Breast epithelium (tissue), 4 donors: ENCODE results near the gene KLHL17. TPM values are rescaled to one million over a fixed set of nuclear protein-coding genes. Genes with fewer than 3 reads are reported as not detected.

ENCODE experiments used
- DNase-seq, 2 donors: peaks; one replicate each; pipeline ENCODE4 v3.0.0-alpha.2; 2019; ENCODE audit warnings: low spot score in 2 of 2
- H3K27ac ChIP-seq, 2 donors: fragments of 200-600 bp; sonication (generic) in 1 of 2; one replicate each; pipeline ENCODE4 v1.5.1; 2016 to 2019; ENCODE audit warnings: mild to moderate bottlenecking in 1 of 2
- H3K27me3 ChIP-seq, 2 donors: fragments of 200-600 bp; sonication (generic) in 1 of 2; one replicate each; pipeline versions ENCODE4 v1.5.1 to v1.6.0; 2017 to 2019; ENCODE audit warnings: control low read depth in 1 of 2, mild to moderate bottlenecking in 1 of 2
- H3K36me3 ChIP-seq: fragments of 200-600 bp; one replicate; pipeline ENCODE4 v1.5.1; 2019
- H3K4me1 ChIP-seq, 2 donors: fragments of 200-600 bp; sonication (generic); one replicate each; pipeline ENCODE4 v1.5.1; 2016 to 2019; ENCODE audit warnings: control low read depth in 1 of 2
- H3K4me3 ChIP-seq, 3 donors: fragments of 200-600 bp; sonication (generic); 1 replicate in 2 of 3; 2 replicates in 1 of 3; pipeline ENCODE4 v1.5.1; 2016 to 2019; ENCODE audit warnings: mild to moderate bottlenecking in 3 of 3, moderate library complexity in 2 of 3
- H3K9me3 ChIP-seq, 2 donors: fragments of 200-600 bp; sonication (generic) in 1 of 2; one replicate each; pipeline ENCODE4 v1.5.1; 2016 to 2019; ENCODE audit warnings: control low read depth in 1 of 2
- POLR2A ChIP-seq: fragments of 450-650 bp; IDR thresholded peaks from one replicate; pipeline ENCODE4 v1.6.1; 2016; ENCODE audit warnings: antibody characterized with exemption, mild to moderate bottlenecking, moderate library complexity
- POLR2AphosphoS5 ChIP-seq, 3 donors: sonication (generic); formaldehyde crosslinking; IDR thresholded peaks; one replicate each; pipeline ENCODE4 v1.6.1; 2017; ENCODE audit warnings: antibody characterized with exemption in 3 of 3
- intact Hi-C: fragments of 100-400 bp; cut with DNase I; formaldehyde crosslinking; loops from one replicate; pipeline ENCODE4 v1.15.1; 2023; ENCODE audit warnings: low total_unique reads
- total RNA-seq, 3 donors: library from RNA; depleted of rRNA; stranded (reverse); fragments of >200 nt; gene quantifications; one replicate each; pipeline ENCODE4 v1.1.0, GENCODE V29; 2016
- TF ChIP-seq, protein P1 (sequence below), 3 donors: fragments of 450-650 bp; IDR thresholded peaks; one replicate each; pipeline ENCODE4 v1.5.1; 2016 to 2017; ENCODE audit warnings: antibody characterized with exemption in 3 of 3, mild to moderate bottlenecking in 3 of 3, moderate library complexity in 3 of 3

The KLHL17 gene
- total RNA-seq, 3 donors from 2014 or later, result 5.4 to 18.0 (median 10.0) TPM

GRCh38 chr1:941588-942383, 18.6 kb upstream of the KLHL17 start:
- peak overlapping the region in 1 of 2 donors; percentile 61 for H3K27ac ChIP-seq
- peak overlapping the region; percentile 14 to 70 (median 43) for H3K4me3 ChIP-seq
- peak in 1 of 2 donors; percentile 71 for DNase-seq
- H3K9me3 ChIP-seq, result no peaks in the 10 kb centered on the region
- no peaks in the 10 kb centered on the region for H3K36me3 ChIP-seq
- H3K4me1 ChIP-seq, result peaks cover 20 to 27% of the 10 kb centered on the region in 2 donors
- H3K27me3 ChIP-seq, result peaks cover 13 to 53% of the 10 kb centered on the region in 2 donors
- intact Hi-C loops, result no loop called here
- TF ChIP-seq POLR2A (no peak), POLR2AphosphoS5 (IDR thresholded peaks at IDR 0.05) (no peak)
- TF ChIP-seq, protein P1, sequence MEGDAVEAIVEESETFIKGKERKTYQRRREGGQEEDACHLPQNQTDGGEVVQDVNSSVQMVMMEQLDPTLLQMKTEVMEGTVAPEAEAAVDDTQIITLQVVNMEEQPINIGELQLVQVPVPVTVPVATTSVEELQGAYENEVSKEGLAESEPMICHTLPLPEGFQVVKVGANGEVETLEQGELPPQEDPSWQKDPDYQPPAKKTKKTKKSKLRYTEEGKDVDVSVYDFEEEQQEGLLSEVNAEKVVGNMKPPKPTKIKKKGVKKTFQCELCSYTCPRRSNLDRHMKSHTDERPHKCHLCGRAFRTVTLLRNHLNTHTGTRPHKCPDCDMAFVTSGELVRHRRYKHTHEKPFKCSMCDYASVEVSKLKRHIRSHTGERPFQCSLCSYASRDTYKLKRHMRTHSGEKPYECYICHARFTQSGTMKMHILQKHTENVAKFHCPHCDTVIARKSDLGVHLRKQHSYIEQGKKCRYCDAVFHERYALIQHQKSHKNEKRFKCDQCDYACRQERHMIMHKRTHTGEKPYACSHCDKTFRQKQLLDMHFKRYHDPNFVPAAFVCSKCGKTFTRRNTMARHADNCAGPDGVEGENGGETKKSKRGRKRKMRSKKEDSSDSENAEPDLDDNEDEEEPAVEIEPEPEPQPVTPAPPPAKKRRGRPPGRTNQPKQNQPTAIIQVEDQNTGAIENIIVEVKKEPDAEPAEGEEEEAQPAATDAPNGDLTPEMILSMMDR (IDR thresholded peaks at IDR 0.05), result no peak

GRCh38 chr1:942411-942821, 18.0 kb upstream of the KLHL17 start:
- peaks cover 20 to 27% of the 10 kb centered on the region in 2 donors for H3K4me1 ChIP-seq
- H3K36me3 ChIP-seq, result peaks cover 1% of the 10 kb centered on the region
- H3K4me3 ChIP-seq, result peak overlapping the region; percentile 14 to 70 (median 43)
- H3K27me3 ChIP-seq, result peaks cover 13 to 47% of the 10 kb centered on the region in 2 donors
- intact Hi-C loops, result no loop called here
- no peaks in the 10 kb centered on the region for H3K9me3 ChIP-seq
- peak overlapping the region in 1 of 2 donors; percentile 61 for H3K27ac ChIP-seq
- no peak for DNase-seq
- TF ChIP-seq, protein P1 (IDR thresholded peaks at IDR 0.05), result no peak
- no peak for TF ChIP-seq POLR2AphosphoS5 (IDR thresholded peaks at IDR 0.05)
- TF ChIP-seq POLR2A, result no peak

DNA sequence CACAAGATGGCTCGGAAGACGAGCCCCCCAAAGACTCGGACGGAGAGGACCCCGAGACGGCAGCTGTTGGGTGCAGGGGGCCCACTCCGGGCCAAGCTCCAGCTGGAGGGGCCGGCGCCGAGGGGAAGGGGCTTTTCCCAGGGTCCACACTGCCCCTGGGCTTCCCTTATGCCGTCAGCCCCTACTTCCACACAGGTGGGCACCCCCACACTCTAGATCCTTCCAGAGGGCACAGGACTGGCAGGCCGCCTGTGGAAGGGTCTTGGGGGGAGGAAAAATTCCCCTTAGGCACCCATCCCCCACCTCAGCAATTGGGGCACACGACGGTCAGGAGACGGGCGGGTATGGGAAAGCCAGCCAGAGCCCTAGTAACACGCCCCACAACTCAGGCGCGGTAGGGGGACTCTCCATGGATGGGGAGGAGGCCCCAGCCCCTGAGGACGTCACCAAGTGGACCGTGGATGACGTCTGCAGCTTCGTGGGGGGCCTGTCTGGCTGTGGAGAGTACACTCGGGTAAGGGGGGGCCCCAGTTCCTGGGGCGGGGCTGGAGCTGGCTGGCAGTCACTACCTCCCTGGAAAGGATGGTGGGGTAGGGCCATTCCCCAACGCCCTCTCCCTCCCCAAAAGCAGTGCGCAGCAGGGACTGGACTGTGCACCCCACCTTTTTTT, 17.4 kb upstream of the KLHL17 start:
- H3K4me3 ChIP-seq, result peak overlapping the region in 2 of 3 donors; percentile 43 to 70
- no peaks in the 10 kb centered on the region for H3K9me3 ChIP-seq
- no peak for DNase-seq
- TF ChIP-seq, protein P1 (IDR thresholded peaks at IDR 0.05), result no peak
- no peak for TF ChIP-seq POLR2AphosphoS5 (IDR thresholded peaks at IDR 0.05)
- TF ChIP-seq POLR2A, result no peak
- peaks cover 6% of the 10 kb centered on the region for H3K36me3 ChIP-seq
- H3K4me1 ChIP-seq, result peaks cover 20 to 27% of the 10 kb centered on the region in 2 donors
- H3K27me3 ChIP-seq, result peaks cover 13 to 42% of the 10 kb centered on the region in 2 donors
- intact Hi-C loops, result no loop called here
- peak overlapping the region in 1 of 2 donors; percentile 61 for H3K27ac ChIP-seq

GRCh38 chr1:943545-944340, 16.6 kb upstream of the KLHL17 start:
- Histone ChIP-seq H3K36me3 (peaks cover 6% of the 10 kb centered on the region), H3K27me3 (peaks cover 13 to 42% of the 10 kb centered on the region in 2 donors), H3K9me3 (no peaks in the 10 kb centered on the region), H3K4me1 (peaks cover 20 to 27% of the 10 kb centered on the region in 2 donors), H3K4me3 (peak overlapping the region in 2 of 3 donors; percentile 15 to 25), H3K27ac (peak overlapping the region in 1 of 2 donors; percentile 25)
- intact Hi-C loops, result no loop called here
- DNase-seq, result no peak
- TF ChIP-seq POLR2A (no peak), POLR2AphosphoS5 (IDR thresholded peaks at IDR 0.05) (no peak)
- TF ChIP-seq, protein P1 (IDR thresholded peaks at IDR 0.05), result no peak
